K562 (cell line): ENCODE measurements around the gene EGF. TPM values are rescaled to one million over a fixed set of nuclear protein-coding genes. Genes with fewer than 3 reads are reported as not detected.

ENCODE experiments used
- ATAC-seq: fragments of 200-7000 bp; cut with Tn5 transposase; 3 replicates; pipeline ENCODE4 v1.9.1; 2020; ENCODE audit warnings: moderate library complexity
- BruUV-seq: library from RNA; stranded (reverse); fragments of 400-500 nt; replicated peaks from 2 replicates; lab custom pipeline; 2021; lab: Mats Ljungman, UMichigan
- CTCF ChIA-PET: fragments of 300-600 bp; formaldehyde crosslinking; extraction: SDS; loops from one replicate; lab custom pipeline; 2021; ENCODE audit warnings: low intra/inter-chr PET ratio; lab: Yijun Ruan, JAX
- POLR2A ChIA-PET: fragments of 300-600, 350-650 bp; sonication (Branson Sonifier 250); formaldehyde crosslinking; extraction: SDS; loops from one replicate; lab custom pipeline; 2021; ENCODE audit warnings: antibody characterized with exemption, inconsistent platforms; lab: Yijun Ruan, JAX
- DNase-seq, 4 experiments: peaks; one replicate each; pipeline versions ENCODE4 v3.0.0 to v3.0.0-alpha.2; 2011 to 2018; ENCODE audit warnings: low spot score in 3 of 4, mixed read lengths in 3 of 4; ENCODE audit errors: extremely low read depth in 1 of 4
- FAIRE-seq: peaks from 2 replicates; lab custom pipeline; 2011; peaks lifted over from hg19 to GRCh38; lab: Jason Lieb, UNC
- H2AFZ ChIP-seq: 2 replicates; pipeline ENCODE4 v1.6.0; 2011; ENCODE audit warnings: low read depth, low read length, control low read depth, inconsistent platforms
- H3K27ac ChIP-seq: fragments of 200-600 bp; 3 replicates; pipeline ENCODE4 v1.8.0; 2011; ENCODE audit warnings: low read depth, mild to moderate bottlenecking, control low read depth, inconsistent platforms, low read length, moderate library complexity, mixed read lengths; ENCODE audit errors: extremely low read depth
- H3K27me3 ChIP-seq, 2 experiments: fragments of 300-600 bp in 1 of 2; 2 replicates in 1 of 2; 3 replicates in 1 of 2; pipeline versions ENCODE4 v1.6.0 to v1.8.0; 2011; ENCODE audit warnings: inconsistent platforms in 2 of 2, low read length in 2 of 2, mild to moderate bottlenecking in 1 of 2, mixed read lengths in 1 of 2, moderate library complexity in 1 of 2; ENCODE audit not compliant: control insufficient read depth in 2 of 2, insufficient read depth in 2 of 2
- H3K36me3 ChIP-seq: fragments of 300-600 bp; 3 replicates; pipeline ENCODE4 v1.8.0; 2011; ENCODE audit warnings: mild to moderate bottlenecking, low read length, inconsistent platforms; ENCODE audit not compliant: control insufficient read depth, insufficient read depth
- H3K4me1 ChIP-seq, 2 experiments: fragments of 200-600 bp in 1 of 2; replicated peaks in 1 of 2; 2 replicates in 1 of 2; 3 replicates in 1 of 2; pipeline versions ENCODE4 v1.5.1 to v1.8.0; 2011; ENCODE audit warnings: inconsistent platforms in 2 of 2, low read length in 2 of 2, mild to moderate bottlenecking in 1 of 2, mixed read lengths in 1 of 2, moderate library complexity in 1 of 2; ENCODE audit not compliant: control insufficient read depth in 2 of 2, insufficient read depth in 2 of 2
- H3K4me2 ChIP-seq: 2 replicates; pipeline ENCODE4 v1.6.1; 2011; ENCODE audit warnings: low read length, control low read depth, inconsistent platforms, mixed read lengths; ENCODE audit not compliant: insufficient read depth
- H3K4me3 ChIP-seq: fragments of 200-600 bp; sonication (generic), shearing (Covaris generic); 2 replicates; pipeline ENCODE4 v1.5.1; 2016; ENCODE audit warnings: control low read depth, inconsistent platforms
- H3K79me2 ChIP-seq: fragments of 200-600 bp; 3 replicates; pipeline ENCODE4 v1.8.0; 2011; ENCODE audit warnings: low read length, inconsistent platforms; ENCODE audit not compliant: control insufficient read depth, insufficient read depth
- H3K9ac ChIP-seq, 2 experiments: 2 replicates each; pipeline versions ENCODE4 v1.6.0 to v1.6.1; 2011; ENCODE audit warnings: low read depth in 2 of 2, low read length in 2 of 2, control low read depth in 1 of 2, inconsistent platforms in 1 of 2, mild to moderate bottlenecking in 1 of 2, mixed read lengths in 1 of 2; ENCODE audit not compliant: insufficient read depth in 1 of 2
- H3K9me1 ChIP-seq: one replicate; pipeline ENCODE4 v1.6.0; 2011; ENCODE audit warnings: inconsistent platforms, mild to moderate bottlenecking, low read length, moderate library complexity; ENCODE audit not compliant: control insufficient read depth, insufficient read depth
- H3K9me3 ChIP-seq: replicated peaks from 2 replicates; pipeline ENCODE4 v1.5.1; 2011; ENCODE audit warnings: low read depth, low read length, inconsistent platforms; ENCODE audit not compliant: control insufficient read depth, insufficient read depth
- H4K20me1 ChIP-seq: replicated peaks from 2 replicates; pipeline ENCODE4 v1.6.1; 2011; ENCODE audit warnings: low read length, inconsistent platforms, mixed read lengths; ENCODE audit not compliant: control insufficient read depth, insufficient read depth
- HEY1 ChIP-seq: fragments of 250-450 bp; sonication (Bioruptor Pico); IDR thresholded peaks from 2 replicates; pipeline ENCODE4 v1.5.0; 2020; ENCODE audit warnings: mild to moderate bottlenecking, moderate library complexity, borderline replicate concordance
- MAZ ChIP-seq, 2 experiments: fragments of 450-650 bp in 1 of 2; sonication (generic) in 1 of 2; formaldehyde crosslinking; IDR thresholded peaks in 1 of 2; conservative IDR thresholded peaks in 1 of 2; 2 replicates each; pipeline versions ENCODE4 v1.4.0 to v1.5.0; 2020; ENCODE audit warnings: mild to moderate bottlenecking in 1 of 2, missing genetic modification reagents in 1 of 2
- POU5F1 ChIP-seq: fragments of 150-350 bp; IDR thresholded peaks from 2 replicates; pipeline ENCODE4 v1.6.1; 2014; ENCODE audit warnings: borderline replicate concordance, low read length, low read depth, mild to moderate bottlenecking; ENCODE audit not compliant: partially characterized antibody
- RBM15 ChIP-seq: fragments of 200-400 bp; formaldehyde crosslinking; IDR thresholded peaks from 2 replicates; pipeline ENCODE4 v1.6.1; 2018; ENCODE audit warnings: mild to moderate bottlenecking, low read length, moderate library complexity; ENCODE audit not compliant: insufficient read depth
- RBM34 ChIP-seq: fragments of 200-400 bp; formaldehyde crosslinking; IDR thresholded peaks from 2 replicates; pipeline ENCODE4 v1.6.1; 2018; ENCODE audit warnings: low read length, borderline replicate concordance; ENCODE audit not compliant: insufficient read depth
- TSHZ1 ChIP-seq: fragments of 250-450 bp; sonication (Bioruptor Pico); IDR thresholded peaks from 2 replicates; pipeline ENCODE4 v1.4.0; 2020; ENCODE audit warnings: mild to moderate bottlenecking, moderate library complexity
- ZNF316 ChIP-seq: fragments of 450-650 bp; IDR thresholded peaks from 2 replicates; pipeline ENCODE4 v1.6.1; 2016
- ZNF347 ChIP-seq: fragments of 450-650 bp; formaldehyde crosslinking; IDR thresholded peaks from 2 replicates; pipeline ENCODE4 v1.4.0; 2020; ENCODE audit warnings: low read depth, mild to moderate bottlenecking, moderate library complexity
- ZNF707 ChIP-seq: fragments of 250-450 bp; sonication (Bioruptor Pico); conservative IDR thresholded peaks from 2 replicates; pipeline ENCODE4 v1.8.0; 2022; ENCODE audit warnings: inconsistent platforms, mild to moderate bottlenecking, moderate library complexity
- ZNF764 ChIP-seq: fragments of 250-450 bp; sonication (Bioruptor Pico); IDR thresholded peaks from 2 replicates; pipeline ENCODE4 v1.4.0; 2020; ENCODE audit warnings: low read depth, mild to moderate bottlenecking, moderate library complexity
- WGBS: fragments of 100-300 bp; shearing (Covaris generic); methylation state at CpG from one replicate; pipeline ENCODE4 v1.1.6; 2016; ENCODE audit warnings: low coverage, mixed read lengths; ENCODE audit not compliant: insufficient coverage; ENCODE audit errors: missing lambda C conversion rate; 5-methylcytosine and 5-hydroxymethylcytosine counted together
- in situ Hi-C: fragments of 300-500 bp; cut with MboI; formaldehyde crosslinking; loops from 4 replicates; pipeline ENCODE4 v1.15.0; 2018; ENCODE audit warnings: inconsistent platforms, mixed read lengths
- intact Hi-C: fragments of 100-400 bp; cut with micrococcal nuclease; formaldehyde crosslinking; loops from 2 replicates; pipeline ENCODE4 v1.14.2; 2022
- polyA plus RNA-seq, 8 experiments: library from polyadenylated mRNA; depleted of rRNA in 4 of 8; stranded (reverse) in 5 of 8; unstranded in 3 of 8; fragments of >200 nt; fragmentation: Nextera tagmentation in 2 of 8; fragmentation: Illumina TruSeq in 1 of 8; extraction: Ambion mirVana in 2 of 8; extraction: Trizol in 1 of 8; gene quantifications; 2 replicates each; pipeline versions ENCODE4 v1.2.1 to v1.2.3, GENCODE V29; 2011 to 2014; ENCODE audit warnings: inconsistent platforms in 1 of 8, missing spikeins in 1 of 8
- total RNA-seq, 7 experiments: library from RNA; depleted of rRNA in 6 of 7; stranded (reverse); fragments of >200 nt in 6 of 7; fragmentation: Illumina TruSeq in 2 of 7; extraction: Trizol in 2 of 7; gene quantifications; 2 replicates each; pipeline versions ENCODE4 v1.2.1 to v1.2.3, GENCODE V29; 2011 to 2021; ENCODE audit warnings: low replicate concordance in 1 of 7

Gene EGF
- total and polyA plus RNA-seq, 9 of the 15 experiments (the other 6 are each of a cell fraction or from before 2014, with no cell fraction given): 0.32 to 3.1 (median 1.3) TPM

- Histone ChIP-seq H3K9ac (no peak overlapping the region), H3K27ac (no peak overlapping the region), H3K27me3 (no peaks in the 10 kb centered on the region), H3K79me2 (no peaks in the 10 kb centered on the region), H3K4me3 (no peak overlapping the region), H3K9me3 (no peaks in the 10 kb centered on the region), H3K4me1 (peaks cover 0 to 7% of the 10 kb centered on the region in 2 experiments; a peak in 3 of 5 replicates), H2AFZ (no peak overlapping the region), H3K9me1 (no peaks in the 10 kb centered on the region), H3K4me2 (no peak overlapping the region), H3K36me3 (no peaks in the 10 kb centered on the region), H4K20me1 (no peaks in the 10 kb centered on the region)
- 0% methylated on average over 1 of the region's 1 CpG for WGBS
- TF ChIP-seq ZNF707 (CRISPR knock-in tag) (no peak), POU5F1 (no peak), RBM34 (no peak), ZNF764 (CRISPR knock-in tag) (no peak), TSHZ1 (no peak), MAZ (CRISPR knock-in tag; conservative IDR thresholded peaks at IDR 0.05 in 1 of 2, IDR thresholded peaks at IDR 0.05 in 1 of 2) (no peak), ZNF347 (CRISPR knock-in tag) (no peak), RBM15 (no peak), HEY1 (CRISPR knock-in tag) (no peak), ZNF316 (no peak)
- DNase-seq (no peak), FAIRE-seq (no peak), ATAC-seq (no peak)
- in situ Hi-C loops: no loop called here
- intact Hi-C loops: no loop called here
- ChIA-PET POLR2A (interaction anchor here (0.6 kb wide), 1 partner anchor 19 kb away, joined by 3 read pairs; no protein-coding TSS in a partner anchor), CTCF (interaction anchor here (0.6 kb wide), 1 partner anchor 35 kb away, joined by 3 read pairs; no protein-coding TSS in a partner anchor)
- no TSS peak for BruUV-seq
Measured at GRCh38 chr4:109946120-109946519, 33.4 kb downstream of the EGF start.
